ENCODE results near the gene MUC13.

- TF ChIP-seq ZNF274 (IDR thresholded peaks at IDR 0.05; ENCODE audit: low read depth, low read length) (no peak), YY1 (IDR thresholded peaks at IDR 0.05; ENCODE audit: insufficient read depth, insufficient read length) (no peak), SUZ12 (IDR thresholded peaks at IDR 0.05; ENCODE audit: extremely low read depth, insufficient read depth, insufficient read length) (no peak)
Observed at GRCh38 chr3:124893526-124893925, 41.0 kb downstream of the MUC13 start.
